ENCODE data around the gene MYO10. TPM values are rescaled to one million over a fixed set of nuclear protein-coding genes. Genes with fewer than 3 reads are reported as not detected.

MYO10 gene
- total RNA-seq, 3 donors from 2014 or later (not counting 1 experiment from before 2014, with no cell fraction given) = 0.83 to 1.2 TPM; not detected in 1

DNA sequence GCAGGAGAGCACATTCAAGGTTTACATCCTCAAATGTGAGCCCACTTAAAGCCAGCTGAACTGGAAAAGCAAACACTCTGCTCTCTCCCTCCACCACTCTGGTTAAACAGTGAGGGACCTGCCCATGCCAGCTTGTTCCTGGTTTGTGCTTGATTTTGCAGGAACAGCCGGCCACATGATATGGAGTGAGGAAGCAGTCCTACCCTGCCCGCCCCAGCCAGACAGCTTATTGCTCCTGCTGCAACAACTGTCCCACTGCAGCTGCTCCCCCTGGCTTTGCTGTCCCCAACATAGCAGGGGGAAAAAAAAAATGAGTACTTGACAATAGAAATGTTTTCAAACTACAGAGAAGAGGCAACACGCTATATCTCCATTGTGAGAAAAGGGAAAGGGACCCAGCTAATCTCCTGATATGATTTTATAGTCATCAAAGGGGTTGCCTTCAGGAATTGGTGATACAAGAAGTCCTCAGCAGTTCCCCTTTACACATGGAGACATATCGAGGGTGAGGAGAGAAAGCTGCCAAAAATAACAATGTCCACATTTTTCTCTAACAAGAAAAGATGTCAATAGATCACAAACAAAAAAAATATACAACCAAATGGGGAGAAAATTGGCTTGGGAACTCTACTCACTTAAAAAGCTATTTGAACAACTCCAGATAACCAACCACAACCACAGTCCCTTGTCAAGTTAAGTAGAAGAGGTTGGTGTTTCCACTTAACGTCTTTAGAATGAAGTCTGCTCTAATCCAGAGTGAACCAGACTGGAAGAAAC, 4.6 kb downstream of the MYO10 start:
- WGBS (ENCODE audit: insufficient coverage) = 81% methylated on average over 4 of the region's 5 CpGs
- Mint-ChIP-seq H3K27me3 (ENCODE audit: low read depth in 2 of 2) (peaks cover 17 to 18% of the 10 kb centered on the region in 2 donors), H3K36me3 (peaks cover 7% of the 10 kb centered on the region), H3K4me3 (no peak overlapping the region), H3K27ac (no peak overlapping the region), H3K9me3 (peaks cover 2% of the 10 kb centered on the region in 2 donors), H3K4me1 (peaks cover 7 to 14% of the 10 kb centered on the region in 2 donors)
- H3K9me3 ChIP-seq (ENCODE audit: control insufficient read depth, insufficient read depth, low read length) = no peaks in the 10 kb centered on the region
- ATAC-seq (no peak), DNase-seq (no peak)
- H3K27me3 ChIP-seq (ENCODE audit: control insufficient read depth, insufficient read depth, low read length) = peaks cover 18% of the 10 kb centered on the region
- no peak overlapping the region for H3K27ac ChIP-seq (ENCODE audit: low read length)
- H3K4me3 ChIP-seq (ENCODE audit: low read length) = no peak overlapping the region
- intact Hi-C loops (cut with micrococcal nuclease) = no loop called here
- H3K4me1 ChIP-seq (ENCODE audit: control insufficient read depth, insufficient read depth, low read length) = peaks cover 14% of the 10 kb centered on the region
- TF ChIP-seq, protein P1, sequence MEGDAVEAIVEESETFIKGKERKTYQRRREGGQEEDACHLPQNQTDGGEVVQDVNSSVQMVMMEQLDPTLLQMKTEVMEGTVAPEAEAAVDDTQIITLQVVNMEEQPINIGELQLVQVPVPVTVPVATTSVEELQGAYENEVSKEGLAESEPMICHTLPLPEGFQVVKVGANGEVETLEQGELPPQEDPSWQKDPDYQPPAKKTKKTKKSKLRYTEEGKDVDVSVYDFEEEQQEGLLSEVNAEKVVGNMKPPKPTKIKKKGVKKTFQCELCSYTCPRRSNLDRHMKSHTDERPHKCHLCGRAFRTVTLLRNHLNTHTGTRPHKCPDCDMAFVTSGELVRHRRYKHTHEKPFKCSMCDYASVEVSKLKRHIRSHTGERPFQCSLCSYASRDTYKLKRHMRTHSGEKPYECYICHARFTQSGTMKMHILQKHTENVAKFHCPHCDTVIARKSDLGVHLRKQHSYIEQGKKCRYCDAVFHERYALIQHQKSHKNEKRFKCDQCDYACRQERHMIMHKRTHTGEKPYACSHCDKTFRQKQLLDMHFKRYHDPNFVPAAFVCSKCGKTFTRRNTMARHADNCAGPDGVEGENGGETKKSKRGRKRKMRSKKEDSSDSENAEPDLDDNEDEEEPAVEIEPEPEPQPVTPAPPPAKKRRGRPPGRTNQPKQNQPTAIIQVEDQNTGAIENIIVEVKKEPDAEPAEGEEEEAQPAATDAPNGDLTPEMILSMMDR (IDR thresholded peaks at IDR 0.05) = no peak
- H3K36me3 ChIP-seq (ENCODE audit: control insufficient read depth, insufficient read depth, low read length) = no peaks in the 10 kb centered on the region

DNA sequence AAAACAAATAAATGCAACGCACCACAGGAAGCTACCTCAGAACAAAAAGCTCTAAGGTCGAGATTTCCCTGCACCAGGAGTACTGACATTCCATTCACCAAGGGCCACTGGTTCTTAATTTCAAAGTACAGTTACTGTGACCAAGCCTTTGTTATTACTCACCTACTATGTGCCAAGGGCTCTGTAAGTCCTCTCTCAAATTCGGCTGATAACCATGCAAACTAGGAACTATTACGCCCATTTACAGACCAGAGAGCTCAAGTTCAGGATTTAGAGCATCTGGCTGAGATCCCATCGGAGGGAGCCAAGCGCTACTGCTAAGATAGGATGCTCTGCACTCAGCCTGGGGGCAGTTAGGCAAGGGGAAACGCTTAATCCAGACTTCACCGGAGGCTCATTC, 5.6 kb downstream of the MYO10 start:
- H3K27me3 Mint-ChIP-seq (ENCODE audit: low read depth in 2 of 2) = peaks cover 17 to 18% of the 10 kb centered on the region in 2 donors
- H3K9me3 Mint-ChIP-seq = peaks cover 2% of the 10 kb centered on the region in 2 donors
- WGBS (ENCODE audit: insufficient coverage) = 91% methylated on average over 8 of the region's 8 CpGs
- H3K36me3 ChIP-seq (ENCODE audit: control insufficient read depth, insufficient read depth, low read length) = no peaks in the 10 kb centered on the region
- ATAC-seq (no peak), DNase-seq (no peak)
- peaks cover 7 to 8% of the 10 kb centered on the region in 2 donors for H3K4me1 Mint-ChIP-seq
- no peak overlapping the region for H3K27ac Mint-ChIP-seq
- no peak overlapping the region for H3K4me3 Mint-ChIP-seq
- intact Hi-C loops (cut with micrococcal nuclease) = no loop called here
- no peaks in the 10 kb centered on the region for H3K9me3 ChIP-seq (ENCODE audit: control insufficient read depth, insufficient read depth, low read length)
- H3K27ac ChIP-seq (ENCODE audit: low read length) = no peak overlapping the region
- H3K4me3 ChIP-seq (ENCODE audit: low read length) = no peak overlapping the region
- TF ChIP-seq, protein P1 (IDR thresholded peaks at IDR 0.05) = no peak
- H3K36me3 Mint-ChIP-seq = peaks cover 7% of the 10 kb centered on the region
- peaks cover 15% of the 10 kb centered on the region for H3K27me3 ChIP-seq (ENCODE audit: control insufficient read depth, insufficient read depth, low read length)
- peaks cover 6% of the 10 kb centered on the region for H3K4me1 ChIP-seq (ENCODE audit: control insufficient read depth, insufficient read depth, low read length)

DNA sequence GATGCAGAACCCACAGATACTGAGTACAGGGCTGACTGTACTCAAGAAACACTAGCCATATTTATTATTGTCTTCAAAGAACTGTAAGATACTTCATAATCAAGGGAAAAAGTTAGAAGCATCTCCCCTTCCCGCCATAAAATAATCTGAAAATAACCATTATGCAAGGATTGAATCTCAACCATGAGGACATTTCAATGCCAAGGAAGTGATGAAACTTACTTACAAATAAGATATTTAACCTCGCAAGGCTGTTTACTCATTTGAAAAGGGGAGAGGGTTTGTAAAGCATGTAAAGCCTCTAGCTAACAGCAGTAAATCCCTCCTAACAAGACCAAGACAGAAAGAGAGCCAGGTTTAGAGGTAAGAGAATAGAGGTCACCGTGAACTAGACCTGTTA, 6.3 kb downstream of the MYO10 start:
- TF ChIP-seq, protein P1 (IDR thresholded peaks at IDR 0.05) = no peak
- DNase-seq (no peak), ATAC-seq (no peak)
- Mint-ChIP-seq H3K4me1 (peaks cover 4% of the 10 kb centered on the region in 2 donors), H3K36me3 (peaks cover 7% of the 10 kb centered on the region), H3K4me3 (no peak overlapping the region), H3K27me3 (ENCODE audit: low read depth in 2 of 2) (peaks cover 14% of the 10 kb centered on the region in 2 donors), H3K9me3 (peaks cover 2% of the 10 kb centered on the region in 2 donors), H3K27ac (no peak overlapping the region)
- Histone ChIP-seq H3K27me3 (ENCODE audit: control insufficient read depth, insufficient read depth, low read length) (peaks cover 12% of the 10 kb centered on the region), H3K4me3 (ENCODE audit: low read length) (no peak overlapping the region), H3K36me3 (ENCODE audit: control insufficient read depth, insufficient read depth, low read length) (no peaks in the 10 kb centered on the region), H3K9me3 (ENCODE audit: control insufficient read depth, insufficient read depth, low read length) (no peaks in the 10 kb centered on the region), H3K4me1 (ENCODE audit: control insufficient read depth, insufficient read depth, low read length) (no peaks in the 10 kb centered on the region), H3K27ac (ENCODE audit: low read length) (no peak overlapping the region)
- intact Hi-C loops (cut with micrococcal nuclease) = no loop called here
- WGBS (ENCODE audit: insufficient coverage) = 82% methylated on average over 2 of the region's 3 CpGs

Measured in natural killer cell (primary cell).